K562 (cell line): ENCODE measurements around the gene DACT3. TPM values are rescaled to one million over a fixed set of nuclear protein-coding genes. Genes with fewer than 3 reads are reported as not detected.

Experiments
- BHLHE40 ChIP-seq: IDR thresholded peaks from 2 replicates; pipeline ENCODE4 v1.6.1; 2011; ENCODE audit warnings: low read length, improper control_type of control experiment
- CBX1 ChIP-seq: sonication (generic); IDR thresholded peaks from 2 replicates; pipeline ENCODE4 v1.6.1; 2016; ENCODE audit warnings: antibody characterized with exemption, low read depth, mild to moderate bottlenecking
- DACH1 ChIP-seq: fragments of 450-650 bp; IDR thresholded peaks from 2 replicates; pipeline ENCODE4 v1.6.1; 2018; ENCODE audit not compliant: partially characterized antibody
- EHMT2 ChIP-seq: fragments of 450-650 bp; IDR thresholded peaks from 2 replicates; pipeline ENCODE4 v1.6.1; 2018; ENCODE audit warnings: antibody characterized with exemption
- ETV5 ChIP-seq: sonication (generic); formaldehyde crosslinking; IDR thresholded peaks from 2 replicates; pipeline ENCODE4 v1.4.0; 2020; ENCODE audit warnings: low read depth, mild to moderate bottlenecking, missing genetic modification reagents
- FOXO4 ChIP-seq: fragments of 450-650 bp; formaldehyde crosslinking; IDR thresholded peaks from 2 replicates; pipeline ENCODE4 v1.4.0; 2020; ENCODE audit warnings: mild to moderate bottlenecking, moderate library complexity
- HES1 ChIP-seq: fragments of 450-650 bp; IDR thresholded peaks from 2 replicates; pipeline ENCODE4 v1.6.1; 2016; ENCODE audit warnings: low read depth, mild to moderate bottlenecking, moderate library complexity
- HMG20A ChIP-seq: fragments of 450-650 bp; formaldehyde crosslinking; conservative IDR thresholded peaks from 2 replicates; pipeline ENCODE4 v1.4.0; 2020; ENCODE audit warnings: mild to moderate bottlenecking, mixed read lengths
- HNRNPK ChIP-seq: fragments of 200-400 bp; formaldehyde crosslinking; IDR thresholded peaks from one replicate; pipeline ENCODE4 v1.6.1; 2018; ENCODE audit warnings: mild to moderate bottlenecking, low read depth, low read length; ENCODE audit not compliant: poor library complexity, severe bottlenecking
- PCBP2 ChIP-seq: fragments of 200-400 bp; formaldehyde crosslinking; IDR thresholded peaks from 2 replicates; pipeline ENCODE4 v1.6.1; 2018; ENCODE audit warnings: low read length, low read depth, mild to moderate bottlenecking, moderate library complexity; ENCODE audit not compliant: poor library complexity, severe bottlenecking
- POLR2G ChIP-seq: fragments of 200-400 bp; formaldehyde crosslinking; IDR thresholded peaks from 2 replicates; pipeline ENCODE4 v1.6.1; 2017; ENCODE audit warnings: low read depth, mild to moderate bottlenecking, antibody characterized with exemption, low read length, moderate library complexity
- RBBP5 ChIP-seq: fragments of 200-600 bp; sonication (generic); IDR thresholded peaks from 2 replicates; pipeline ENCODE4 v1.6.1; 2012; ENCODE audit warnings: borderline replicate concordance, mild to moderate bottlenecking, low read length, control low read depth, inconsistent platforms; ENCODE audit not compliant: insufficient read depth, poor library complexity, severe bottlenecking
- RBFOX2 ChIP-seq: fragments of 200-400 bp; formaldehyde crosslinking; IDR thresholded peaks from 2 replicates; pipeline ENCODE4 v1.6.1; 2017; ENCODE audit warnings: low read depth, mild to moderate bottlenecking, low read length, moderate library complexity
- STAG1 ChIP-seq: sonication (generic); formaldehyde crosslinking; IDR thresholded peaks from 2 replicates; pipeline ENCODE4 v1.5.0; 2020; ENCODE audit warnings: missing genetic modification reagents, borderline replicate concordance
- SUPT5H ChIP-seq: fragments of 450-650 bp; IDR thresholded peaks from 2 replicates; pipeline ENCODE4 v1.6.1; 2016
- TOE1 ChIP-seq, 2 experiments: fragments of 450-650 bp in 1 of 2; sonication (generic) in 1 of 2; formaldehyde crosslinking in 1 of 2; IDR thresholded peaks; 2 replicates each; pipeline versions ENCODE4 v1.7.1 to v1.8.0; 2016 to 2022; ENCODE audit warnings: borderline replicate concordance in 2 of 2, mild to moderate bottlenecking in 2 of 2, antibody characterized with exemption in 1 of 2, inconsistent platforms in 1 of 2, low read depth in 1 of 2, missing genetic modification reagents in 1 of 2, moderate library complexity in 1 of 2
- U2AF1 ChIP-seq: fragments of 200-400 bp; formaldehyde crosslinking; optimal IDR thresholded peaks from 2 replicates; pipeline ENCODE3; 2017; ENCODE audit warnings: mild to moderate bottlenecking, low read depth, low read length, moderate library complexity
- USF2 ChIP-seq: sonication (generic); formaldehyde crosslinking; IDR thresholded peaks from 2 replicates; pipeline ENCODE4 v1.5.0; 2020; ENCODE audit warnings: missing genetic modification reagents
- YY1 ChIP-seq, 3 experiments: IDR thresholded peaks; 2 replicates each; pipeline ENCODE4 v1.6.1; 2011; ENCODE audit warnings: low read length in 2 of 3, mild to moderate bottlenecking in 2 of 3, moderate library complexity in 2 of 3, borderline replicate concordance in 1 of 3, control low read depth in 1 of 3, low read depth in 1 of 3; ENCODE audit not compliant: insufficient read depth in 3 of 3, insufficient replicate concordance in 2 of 3, control insufficient read depth in 1 of 3, insufficient read length in 1 of 3; ENCODE audit errors: extremely low read depth in 1 of 3
- ZNF263 ChIP-seq: sonication (generic); formaldehyde crosslinking; IDR thresholded peaks from 2 replicates; pipeline ENCODE4 v1.8.0; 2022; ENCODE audit warnings: mild to moderate bottlenecking, missing genetic modification reagents, borderline replicate concordance
- ZNF511 ChIP-seq: sonication (generic); formaldehyde crosslinking; IDR thresholded peaks from 2 replicates; pipeline ENCODE4 v1.8.0; 2022; ENCODE audit warnings: mild to moderate bottlenecking, missing genetic modification reagents
- ZNF644 ChIP-seq: fragments of 200-800 bp; sonication (Bioruptor generic); IDR thresholded peaks from 2 replicates; pipeline ENCODE4 v1.6.1; 2016; ENCODE audit warnings: low read depth, missing genetic modification characterization, missing compliant biosample characterization
- polyA plus RNA-seq, 8 experiments: library from polyadenylated mRNA; depleted of rRNA in 4 of 8; stranded (reverse) in 5 of 8; unstranded in 3 of 8; fragments of >200 nt; fragmentation: Nextera tagmentation in 2 of 8; fragmentation: Illumina TruSeq in 1 of 8; extraction: Ambion mirVana in 2 of 8; extraction: Trizol in 1 of 8; gene quantifications; 2 replicates each; pipeline versions ENCODE4 v1.2.1 to v1.2.3, GENCODE V29; 2011 to 2014; ENCODE audit warnings: inconsistent platforms in 1 of 8, missing spikeins in 1 of 8
- total RNA-seq, 7 experiments: library from RNA; depleted of rRNA in 6 of 7; stranded (reverse); fragments of >200 nt in 6 of 7; fragmentation: Illumina TruSeq in 2 of 7; extraction: Trizol in 2 of 7; gene quantifications; 2 replicates each; pipeline versions ENCODE4 v1.2.1 to v1.2.3, GENCODE V29; 2011 to 2021; ENCODE audit warnings: low replicate concordance in 1 of 7

Gene DACT3
- total and polyA plus RNA-seq, 9 of the 15 experiments (the other 6 are each of a cell fraction or from before 2014, with no cell fraction given) = 0.67 to 6.5 (median 3.5) TPM

- TF ChIP-seq FOXO4 (CRISPR knock-in tag) (0 out of 2 replicates have a peak, but pooled peaks have one; percentile 71), HNRNPK (no peak), RBBP5 (peak; percentile 37), BHLHE40 (no peak), YY1 (IDR thresholded peaks at IDR 0.05; ENCODE audit: borderline replicate concordance in 1 of 3, control insufficient read depth in 1 of 3, extremely low read depth in 1 of 3, insufficient read depth in 3 of 3, insufficient read length in 1 of 3, insufficient replicate concordance in 2 of 3, low read depth in 1 of 3, low read length in 2 of 3) (peak in 1 of 3 experiments; percentile 43), U2AF1 (peak; percentile 12), TOE1 (IDR thresholded peaks at IDR 0.05; ENCODE audit: borderline replicate concordance) (no peak), TOE1 (CRISPR knock-in tag; IDR thresholded peaks at IDR 0.05; ENCODE audit: borderline replicate concordance, low read depth) (no peak), EHMT2 (no peak), HES1 (no peak), POLR2G (peak; percentile 93), PCBP2 (no peak), STAG1 (CRISPR knock-in tag) (0 out of 2 replicates have a peak, but pooled peaks have one; percentile 34), SUPT5H (peak; percentile 68), CBX1 (no peak), ZNF511 (CRISPR knock-in tag) (0 out of 2 replicates have a peak, but pooled peaks have one; percentile 20), DACH1 (no peak), ZNF644 (no peak), ZNF263 (CRISPR knock-in tag) (peak; percentile 93), HMG20A (CRISPR knock-in tag) (no peak), ETV5 (CRISPR knock-in tag) (no peak), USF2 (CRISPR knock-in tag) (no peak), RBFOX2 (peak; percentile 82)
Measured at GRCh38 chr19:46601318-46602224, 59.4 kb downstream of the DACT3 start, which contains the start of gene CALM3 (continued).
